Esophagus muscularis mucosa (tissue), 3 donors: ENCODE results near the gene MSI2.

Experiments
- CTCF ChIP-seq, 3 experiments: fragments of 200-600 bp in 2 of 3; fragments of 450-650 bp in 1 of 3; sonication (generic) in 2 of 3; IDR thresholded peaks; one replicate each; pipeline ENCODE4 v1.5.1; 2017 to 2019; ENCODE audit warnings: antibody characterized with exemption in 3 of 3, mild to moderate bottlenecking in 2 of 3, moderate library complexity in 1 of 3
- POLR2A ChIP-seq: fragments of 450-650 bp; IDR thresholded peaks from one replicate; pipeline ENCODE4 v1.6.1; 2017; ENCODE audit warnings: antibody characterized with exemption, moderate library complexity, mild to moderate bottlenecking, low read depth
- POLR2AphosphoS5 ChIP-seq, 2 donors: sonication (generic); formaldehyde crosslinking; IDR thresholded peaks; one replicate each; pipeline ENCODE4 v1.6.1; 2017; ENCODE audit warnings: antibody characterized with exemption in 2 of 2

GRCh38 chr17:57637666-57638010 lies 381.3 kb downstream of the MSI2 start:
- TF ChIP-seq CTCF (IDR thresholded peaks at IDR 0.05) (no peak), POLR2A (no peak), POLR2AphosphoS5 (IDR thresholded peaks at IDR 0.05) (no peak)
